Measurements from ENCODE around the gene TCF3.

- TF ChIP-seq CTCF (conservative IDR thresholded peaks at IDR 0.05 in 1 of 2, IDR thresholded peaks at IDR 0.05 in 1 of 2; ENCODE audit: low read depth in 1 of 2, low read length in 2 of 2) (no peak), EZH2 (IDR thresholded peaks at IDR 0.05; ENCODE audit: low read length, missing control alignments) (no peak)
These were observed 39.3 kb upstream of the TCF3 start for GRCh38 chr19:1691589-1692290.
